HG03558 (cell line): Measurements from ENCODE around the gene MPND.

Experiments
- ATAC-seq: cut with Tn5 transposase; IDR thresholded peaks from one replicate; pipeline ENCODE4 v1.9.1; 2021; ENCODE audit warnings: moderate number of reproducible peaks; ENCODE audit not compliant: unreplicated experiment; ENCODE audit errors: extremely low read depth

The MPND gene

GRCh38 chr19:4343370-4344307, at the start of gene MPND:
MPND (plus strand) TSS chr19:4343562; CDS start chr19:4343594, 32 bp downstream.
- ATAC-seq, result no peak

GRCh38 chr19:4294389-4294788, 49.0 kb upstream of the MPND start:
- no peak for ATAC-seq

GRCh38 chr19:4295972-4296771, 47.2 kb upstream of the MPND start:
- ATAC-seq, result no peak

- ATAC-seq, result no peak
These were observed 45.2 kb upstream of the MPND start for GRCh38 chr19:4297901-4298809.

- ATAC-seq, result no peak
These were observed 44.4 kb upstream of the MPND start for GRCh38 chr19:4298810-4299550.

GRCh38 chr19:4300589-4300988, 42.8 kb upstream of the MPND start:
- ATAC-seq, result no peak

GRCh38 chr19:4301590-4302242, 41.6 kb upstream of the MPND start:
- no peak for ATAC-seq

- ATAC-seq, result no peak
These were observed 41.1 kb upstream of the MPND start, which contains the start of gene TMIGD2 for GRCh38 chr19:4302243-4302640. TMIGD2 (minus strand) TSS chr19:4302389; CDS start chr19:4302385, 4 bp downstream.

GRCh38 chr19:4303819-4304537, 39.4 kb upstream of the MPND start:
- no peak for ATAC-seq

GRCh38 chr19:4304538-4305256, 38.7 kb upstream of the MPND start, which contains the start of gene FSD1:
FSD1 (plus strand) TSS chr19:4304598; CDS start chr19:4304747, 149 bp downstream.
- no peak for ATAC-seq

GRCh38 chr19:4305257-4305612, 38.1 kb upstream of the MPND start:
- no peak for ATAC-seq

GRCh38 chr19:4305659-4306058, 37.7 kb upstream of the MPND start:
- ATAC-seq, result no peak

GRCh38 chr19:4310247-4311121, 32.9 kb upstream of the MPND start:
- no peak for ATAC-seq

GRCh38 chr19:4313847-4314490, 29.4 kb upstream of the MPND start:
- no peak for ATAC-seq

- no peak for ATAC-seq
These were observed 26.4 kb upstream of the MPND start for GRCh38 chr19:4316956-4317355.

- no peak for ATAC-seq
These were observed 24.9 kb upstream of the MPND start for GRCh38 chr19:4318460-4318859.
